Keratinocyte (primary cell): ENCODE results near the gene CACNA2D1.

Experiments used
- EZH2 ChIP-seq: IDR thresholded peaks from one replicate; pipeline ENCODE4 v1.6.1; 2012; ENCODE audit warnings: inconsistent platforms, mild to moderate bottlenecking, low read length, moderate library complexity
- TF ChIP-seq, protein P1 (sequence below), 3 experiments: IDR thresholded peaks in 1 of 3; conservative IDR thresholded peaks in 1 of 3; optimal IDR thresholded peaks in 1 of 3; 2 replicates in 2 of 3; 3 replicates in 1 of 3; pipeline versions ENCODE3 to v1.5.1; 2011; ENCODE audit warnings: low read length in 3 of 3, mild to moderate bottlenecking in 3 of 3, moderate library complexity in 2 of 3, control low read depth in 1 of 3, inconsistent platforms in 1 of 3; ENCODE audit not compliant: insufficient read depth in 2 of 3; ENCODE audit errors: extremely low read depth in 1 of 3

DNA sequence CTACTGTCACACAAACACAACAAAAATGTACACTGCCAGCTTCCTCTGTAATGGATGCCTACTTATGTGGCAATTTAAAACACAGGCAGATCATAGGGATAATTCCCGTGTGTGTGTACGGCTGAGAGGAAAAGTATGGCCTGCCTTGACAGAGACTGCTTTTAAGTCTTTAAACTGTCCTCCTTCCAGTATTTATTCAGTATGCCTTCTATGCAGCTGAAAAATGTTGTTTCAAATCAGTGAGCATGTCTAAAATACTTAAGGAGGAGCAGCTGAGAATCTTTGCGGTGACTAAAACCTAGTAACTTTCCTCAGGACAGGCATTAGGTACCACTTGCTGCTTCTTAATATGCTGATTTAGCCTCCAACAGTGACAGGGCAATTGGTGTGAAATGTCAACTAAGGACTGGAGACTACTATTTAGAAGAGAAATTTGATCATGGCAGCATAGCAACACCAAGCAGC is 126.3 kb downstream of the CACNA2D1 start:
- TF ChIP-seq, protein P1, sequence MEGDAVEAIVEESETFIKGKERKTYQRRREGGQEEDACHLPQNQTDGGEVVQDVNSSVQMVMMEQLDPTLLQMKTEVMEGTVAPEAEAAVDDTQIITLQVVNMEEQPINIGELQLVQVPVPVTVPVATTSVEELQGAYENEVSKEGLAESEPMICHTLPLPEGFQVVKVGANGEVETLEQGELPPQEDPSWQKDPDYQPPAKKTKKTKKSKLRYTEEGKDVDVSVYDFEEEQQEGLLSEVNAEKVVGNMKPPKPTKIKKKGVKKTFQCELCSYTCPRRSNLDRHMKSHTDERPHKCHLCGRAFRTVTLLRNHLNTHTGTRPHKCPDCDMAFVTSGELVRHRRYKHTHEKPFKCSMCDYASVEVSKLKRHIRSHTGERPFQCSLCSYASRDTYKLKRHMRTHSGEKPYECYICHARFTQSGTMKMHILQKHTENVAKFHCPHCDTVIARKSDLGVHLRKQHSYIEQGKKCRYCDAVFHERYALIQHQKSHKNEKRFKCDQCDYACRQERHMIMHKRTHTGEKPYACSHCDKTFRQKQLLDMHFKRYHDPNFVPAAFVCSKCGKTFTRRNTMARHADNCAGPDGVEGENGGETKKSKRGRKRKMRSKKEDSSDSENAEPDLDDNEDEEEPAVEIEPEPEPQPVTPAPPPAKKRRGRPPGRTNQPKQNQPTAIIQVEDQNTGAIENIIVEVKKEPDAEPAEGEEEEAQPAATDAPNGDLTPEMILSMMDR (optimal IDR thresholded peaks at IDR 0.05 in 1 of 3, IDR thresholded peaks at IDR 0.05 in 1 of 3, conservative IDR thresholded peaks at IDR 0.05 in 1 of 3; ENCODE audit: extremely low read depth in 1 of 3, insufficient read depth in 2 of 3, low read length in 3 of 3) = no peak
- no peak for TF ChIP-seq EZH2
